GM23338 (cell line): ENCODE results near the gene TRAF2. TPM values are rescaled to one million over a fixed set of nuclear protein-coding genes. Genes with fewer than 3 reads are reported as not detected.

Experiments
- ATAC-seq: fragments of 200-7000 bp; cut with Tn5 transposase; 3 replicates; pipeline ENCODE4 v1.9.1; 2020
- DNase-seq: peaks from one replicate; pipeline ENCODE4 v3.0.0-alpha.2; 2015; ENCODE audit warnings: low spot score
- H2AFZ ChIP-seq: fragments of 200-600 bp; sonication (generic); 2 replicates; pipeline ENCODE4 v1.8.0; 2016; ENCODE audit warnings: antibody characterized with exemption, mild to moderate bottlenecking, moderate library complexity
- H3F3A ChIP-seq: fragments of 200-600 bp; sonication (generic); replicated peaks from 2 replicates; pipeline ENCODE4 v1.8.0; 2017; ENCODE audit warnings: antibody characterized with exemption, mixed run types, low read depth
- H3K27ac ChIP-seq: fragments of 200-600 bp; sonication (generic); 2 replicates; pipeline ENCODE4 v1.6.1; 2016; ENCODE audit warnings: low read depth
- H3K27me3 ChIP-seq: fragments of 200-600 bp; sonication (generic); 2 replicates; pipeline ENCODE4 v1.8.0; 2016; ENCODE audit warnings: mild to moderate bottlenecking, mixed run types, moderate library complexity; ENCODE audit not compliant: insufficient read depth
- H3K36me3 ChIP-seq: fragments of 200-600 bp; sonication (generic); 2 replicates; pipeline ENCODE4 v1.8.0; 2016; ENCODE audit warnings: mild to moderate bottlenecking; ENCODE audit not compliant: insufficient read depth
- H3K4me1 ChIP-seq: fragments of 200-600 bp; sonication (generic); 2 replicates; pipeline ENCODE4 v1.8.0; 2016; ENCODE audit warnings: mild to moderate bottlenecking, moderate library complexity; ENCODE audit not compliant: insufficient read depth
- H3K4me2 ChIP-seq: fragments of 200-600 bp; sonication (generic); 2 replicates; pipeline ENCODE4 v1.7.1; 2017; ENCODE audit warnings: mixed run types
- H3K4me3 ChIP-seq: fragments of 200-600 bp; sonication (generic); 2 replicates; pipeline ENCODE4 v1.6.1; 2016; ENCODE audit warnings: mixed run types
- H3K79me2 ChIP-seq: fragments of 200-600 bp; sonication (generic); replicated peaks from 2 replicates; pipeline ENCODE4 v1.8.0; 2017; ENCODE audit warnings: mild to moderate bottlenecking; ENCODE audit not compliant: insufficient read depth
- H3K9me2 ChIP-seq: fragments of 200-600 bp; sonication (generic); 2 replicates; pipeline ENCODE4 v1.8.0; 2017; ENCODE audit not compliant: insufficient read depth
- H4K20me1 ChIP-seq: fragments of 200-600 bp; sonication (generic); replicated peaks from 2 replicates; pipeline ENCODE4 v1.8.0; 2017; ENCODE audit warnings: mild to moderate bottlenecking; ENCODE audit not compliant: insufficient read depth
- H3K27ac Mint-ChIP-seq: 2 replicates; pipeline ENCODE4 v1.8.0; 2020; ENCODE audit warnings: inconsistent platforms, mild to moderate bottlenecking, moderate library complexity, mixed read lengths
- H3K27me3 Mint-ChIP-seq: 3 replicates; pipeline ENCODE4 v1.8.0; 2022; ENCODE audit warnings: low read depth, mild to moderate bottlenecking, moderate library complexity, mixed read lengths, inconsistent platforms; ENCODE audit not compliant: insufficient read depth, poor library complexity
- H3K36me3 Mint-ChIP-seq: 3 replicates; pipeline ENCODE4 v1.8.0; 2021; ENCODE audit warnings: low read depth, mild to moderate bottlenecking, inconsistent platforms, moderate library complexity, mixed read lengths
- H3K4me1 Mint-ChIP-seq: 3 replicates; pipeline ENCODE4 v1.8.0; 2020; ENCODE audit warnings: mild to moderate bottlenecking, inconsistent platforms, mixed read lengths
- H3K4me3 Mint-ChIP-seq: 3 replicates; pipeline ENCODE4 v1.8.0; 2021; ENCODE audit warnings: moderate library complexity, mild to moderate bottlenecking, inconsistent platforms, mixed read lengths
- H3K9me3 Mint-ChIP-seq: 3 replicates; pipeline ENCODE4 v1.8.0; 2020; ENCODE audit warnings: moderate library complexity, mild to moderate bottlenecking, inconsistent platforms, mixed read lengths
- CTCF ChIP-seq, 2 experiments: fragments of 200-600 bp in 1 of 2; sonication (generic) in 1 of 2; conservative IDR thresholded peaks; 2 replicates each; pipeline versions ENCODE4 v1.5.1 to v1.6.1; 2016 to 2017; ENCODE audit warnings: antibody characterized with exemption in 2 of 2, low read depth in 2 of 2, mild to moderate bottlenecking in 2 of 2, moderate library complexity in 1 of 2
- EZH2 ChIP-seq: fragments of 200-600 bp; sonication (generic); IDR thresholded peaks from one replicate; pipeline ENCODE4 v1.8.0; 2017; ENCODE audit warnings: antibody characterized with exemption, mild to moderate bottlenecking, low read depth; ENCODE audit not compliant: unreplicated experiment
- JUNB ChIP-seq: IDR thresholded peaks from one replicate; pipeline ENCODE4 v1.6.1; 2016; ENCODE audit warnings: antibody characterized with exemption; ENCODE audit not compliant: unreplicated experiment
- NANOG ChIP-seq: IDR thresholded peaks from 2 replicates; pipeline ENCODE4 v1.6.1; 2016; ENCODE audit warnings: antibody characterized with exemption, borderline replicate concordance
- REST ChIP-seq: IDR thresholded peaks from one replicate; pipeline ENCODE4 v1.6.1; 2018; ENCODE audit warnings: antibody characterized with exemption; ENCODE audit not compliant: unreplicated experiment
- STAT1 ChIP-seq: IDR thresholded peaks from one replicate; pipeline ENCODE4 v1.6.1; 2016; ENCODE audit warnings: antibody characterized with exemption; ENCODE audit not compliant: unreplicated experiment
- ZNF114 ChIP-seq: fragments of 250-450 bp; sonication (Bioruptor Pico); IDR thresholded peaks from 2 replicates; pipeline ENCODE4 v1.5.0; 2020; ENCODE audit warnings: mild to moderate bottlenecking, moderate library complexity
- ZNF331 ChIP-seq: fragments of 250-450 bp; sonication (Bioruptor Pico); IDR thresholded peaks from 2 replicates; pipeline ENCODE4 v1.5.0; 2020; ENCODE audit warnings: low read depth, mild to moderate bottlenecking, moderate library complexity
- ZNF462 ChIP-seq: fragments of 250-450 bp; sonication (Bioruptor Pico); IDR thresholded peaks from 2 replicates; pipeline ENCODE4 v1.5.0; 2020; ENCODE audit warnings: mild to moderate bottlenecking, moderate library complexity
- polyA plus RNA-seq: library from polyadenylated mRNA; unstranded; fragments of >200 nt; fragmentation: Nextera tagmentation; extraction: Ambion mirVana; gene quantifications from 2 replicates; pipeline ENCODE4 v1.2.1, GENCODE V29; 2016
- total RNA-seq: library from RNA; depleted of rRNA; stranded (reverse); fragments of >200 nt; shearing (Covaris generic); gene quantifications from 2 replicates; pipeline ENCODE4 v1.2.3, GENCODE V29; 2014

Gene TRAF2
- total and polyA plus RNA-seq, 2 experiments from 2014 or later = 25.4 to 39.9 TPM

GRCh38 chr9:136963751-136964150, 77.4 kb downstream of the TRAF2 start:
- Mint-ChIP-seq H3K4me3 (no peak overlapping the region), H3K4me1 (peaks cover 9% of the 10 kb centered on the region), H3K36me3 (no peaks in the 10 kb centered on the region), H3K27ac (no peak overlapping the region), H3K9me3 (no peaks in the 10 kb centered on the region; the same call in 2 of the 3 replicates), H3K27me3 (peaks cover 5% of the 10 kb centered on the region)
- Histone ChIP-seq H3K36me3 (no peaks in the 10 kb centered on the region), H3F3A (no peaks in the 10 kb centered on the region), H3K9me2 (no peaks in the 10 kb centered on the region), H3K4me3 (no peak overlapping the region), H3K4me1 (peaks cover 9% of the 10 kb centered on the region), H3K27ac (no peak overlapping the region), H2AFZ (no peak overlapping the region), H3K79me2 (no peaks in the 10 kb centered on the region), H3K27me3 (no peaks in the 10 kb centered on the region), H4K20me1 (no peaks in the 10 kb centered on the region), H3K4me2 (no peak overlapping the region)
- ATAC-seq (no peak), DNase-seq (no peak)
- TF ChIP-seq JUNB (no peak), REST (no peak), ZNF331 (CRISPR knock-in tag) (no peak), ZNF114 (no peak), EZH2 (no peak), STAT1 (no peak), CTCF (conservative IDR thresholded peaks at IDR 0.05; ENCODE audit: low read depth in 2 of 2) (no peak), ZNF462 (CRISPR knock-in tag) (no peak), NANOG (no peak)
